Activated T-cell treated with anti-CD3 and anti-CD28 coated beads, Interleukin-2, amount 50 U/mL, for 4 hours (primary cell): ENCODE data around the gene STAT3. TPM values are rescaled to one million over a fixed set of nuclear protein-coding genes. Genes with fewer than 3 reads are reported as not detected.
"Not testable (repeated sequence)": the region's sequence is repeated elsewhere in the genome, so short reads cannot be mapped to it uniquely, and the experiment has no call there.

Experiments
- ATAC-seq, 2 donors: fragments of 200-7000 bp; cut with Tn5 transposase; one replicate each; pipeline ENCODE4 v1.10.0; 2021
- DNase-seq: peaks from one replicate; pipeline ENCODE4 v3.0.0-alpha.2; 2020
- H3K27me3 Mint-ChIP-seq: one replicate; pipeline ENCODE4 v1.8.0; 2021; ENCODE audit warnings: low read depth, mixed read lengths
- H3K36me3 Mint-ChIP-seq: one replicate; pipeline ENCODE4 v1.8.0; 2022; ENCODE audit warnings: mixed read lengths; ENCODE audit not compliant: insufficient read depth
- H3K4me1 Mint-ChIP-seq: one replicate; pipeline ENCODE4 v1.8.0; 2021; ENCODE audit warnings: low read depth, mixed read lengths
- H3K4me3 Mint-ChIP-seq: one replicate; pipeline ENCODE4 v1.8.0; 2021; ENCODE audit warnings: mild to moderate bottlenecking, moderate library complexity, mixed read lengths
- H3K9me3 Mint-ChIP-seq: one replicate; pipeline ENCODE4 v1.8.0; 2021; ENCODE audit warnings: mixed read lengths
- total RNA-seq, 3 donors: library from RNA; stranded (reverse); gene quantifications; one replicate each; pipeline ENCODE4 v1.2.1, GENCODE V29; 2021

Gene STAT3
- total RNA-seq, 3 donors from 2014 or later, result 172 to 175 (median 173) TPM

GRCh38 chr17:42378959-42379594 is 9.2 kb downstream of the STAT3 start:
- Mint-ChIP-seq H3K27me3 (no peaks in the 10 kb centered on the region), H3K36me3 (peaks cover 11% of the 10 kb centered on the region), H3K4me1 (peaks cover 67% of the 10 kb centered on the region), H3K4me3 (peak overlapping the region; percentile 64), H3K9me3 (no peaks in the 10 kb centered on the region)
- DNase-seq (no peak), ATAC-seq (peak; percentile 60 to 76)

GRCh38 chr17:42378359-42378958 is 9.8 kb downstream of the STAT3 start:
- DNase-seq (no peak), ATAC-seq (peak in 1 of 2 donors; percentile 6)
- Mint-ChIP-seq H3K27me3 (no peaks in the 10 kb centered on the region), H3K4me3 (peak overlapping the region; percentile 64), H3K4me1 (peaks cover 66% of the 10 kb centered on the region), H3K36me3 (peaks cover 11% of the 10 kb centered on the region), H3K9me3 (no peaks in the 10 kb centered on the region)

- Mint-ChIP-seq H3K4me1 (peaks cover 50% of the 10 kb centered on the region), H3K9me3 (peaks cover 3% of the 10 kb centered on the region), H3K27me3 (no peaks in the 10 kb centered on the region), H3K4me3 (no peak overlapping the region), H3K36me3 (peaks cover 19% of the 10 kb centered on the region)
- ATAC-seq (no peak), DNase-seq (no peak)
These were observed 14.3 kb downstream of the STAT3 start for GRCh38 chr17:42373896-42374295.

GRCh38 chr17:42372142-42372541 is 16.1 kb downstream of the STAT3 start:
- H3K36me3 Mint-ChIP-seq, result peaks cover 19% of the 10 kb centered on the region
- H3K9me3 Mint-ChIP-seq, result peaks cover 3% of the 10 kb centered on the region
- ATAC-seq (no peak), DNase-seq (no peak)
- H3K4me1 Mint-ChIP-seq, result peaks cover 47% of the 10 kb centered on the region
- H3K27me3 Mint-ChIP-seq, result no peaks in the 10 kb centered on the region
- H3K4me3 Mint-ChIP-seq, result no peak overlapping the region

DNA sequence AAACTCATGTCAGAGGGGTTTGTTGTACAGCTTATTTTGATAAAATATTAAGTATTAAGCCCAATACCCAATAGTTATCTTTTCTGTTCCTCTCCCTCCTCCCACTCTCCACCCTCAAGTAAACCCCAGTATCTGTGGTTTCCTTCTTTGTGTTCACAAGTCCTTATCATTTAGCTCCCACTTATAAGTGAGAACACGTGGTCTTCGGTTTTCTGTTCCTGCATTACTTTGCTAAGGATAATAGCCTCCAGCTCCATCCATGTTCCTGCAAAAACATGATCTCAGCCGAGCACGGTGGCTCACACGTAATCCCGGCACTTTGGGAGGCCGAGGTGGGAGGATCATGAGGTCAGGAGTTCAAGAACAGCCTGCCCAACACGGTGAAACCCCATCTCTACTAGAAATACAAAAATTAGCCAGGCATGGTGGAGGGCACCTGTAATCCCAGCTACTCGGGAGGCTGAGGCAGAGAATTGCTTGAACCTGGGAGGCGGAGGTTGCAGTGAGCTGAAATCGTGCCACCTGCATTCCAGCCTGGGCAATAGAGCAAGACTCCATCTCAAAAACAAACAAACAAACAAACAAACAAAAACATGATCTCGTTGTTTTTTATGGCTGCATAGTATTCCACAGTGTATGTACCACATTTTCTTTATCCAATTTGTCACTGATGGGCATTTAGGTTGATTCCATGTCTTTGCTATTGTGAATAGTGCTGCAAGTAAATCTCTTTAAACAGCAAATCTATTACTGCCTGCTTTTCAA is 19.3 kb downstream of the STAT3 start:
- H3K9me3 Mint-ChIP-seq, H3K27me3 Mint-ChIP-seq, H3K4me3 Mint-ChIP-seq, DNase-seq, ATAC-seq: not testable (repeated sequence)
- H3K4me1 Mint-ChIP-seq, result peaks cover 59% of the 10 kb centered on the region
- peaks cover 23% of the 10 kb centered on the region for H3K36me3 Mint-ChIP-seq

DNA sequence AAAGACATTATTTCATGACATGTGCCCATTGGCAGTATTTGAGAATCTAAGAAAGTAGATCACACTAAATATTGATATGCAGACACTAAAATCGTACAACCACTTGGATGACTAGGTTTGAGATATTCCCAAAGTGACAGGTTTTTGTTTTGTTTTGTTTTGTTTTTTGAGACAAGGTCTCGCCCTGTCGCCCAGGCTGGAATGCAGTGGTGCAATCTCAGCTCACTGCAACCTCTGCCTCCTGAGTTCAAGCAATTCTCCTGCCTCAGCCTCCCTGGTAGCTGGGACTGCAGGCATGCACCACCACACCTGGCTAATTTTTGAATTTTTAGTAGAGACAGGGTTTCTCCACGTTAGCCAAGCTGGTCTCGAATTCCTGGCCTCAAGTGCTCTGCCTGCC is 19.9 kb downstream of the STAT3 start:
- ATAC-seq, result not testable (repeated sequence)

DNA sequence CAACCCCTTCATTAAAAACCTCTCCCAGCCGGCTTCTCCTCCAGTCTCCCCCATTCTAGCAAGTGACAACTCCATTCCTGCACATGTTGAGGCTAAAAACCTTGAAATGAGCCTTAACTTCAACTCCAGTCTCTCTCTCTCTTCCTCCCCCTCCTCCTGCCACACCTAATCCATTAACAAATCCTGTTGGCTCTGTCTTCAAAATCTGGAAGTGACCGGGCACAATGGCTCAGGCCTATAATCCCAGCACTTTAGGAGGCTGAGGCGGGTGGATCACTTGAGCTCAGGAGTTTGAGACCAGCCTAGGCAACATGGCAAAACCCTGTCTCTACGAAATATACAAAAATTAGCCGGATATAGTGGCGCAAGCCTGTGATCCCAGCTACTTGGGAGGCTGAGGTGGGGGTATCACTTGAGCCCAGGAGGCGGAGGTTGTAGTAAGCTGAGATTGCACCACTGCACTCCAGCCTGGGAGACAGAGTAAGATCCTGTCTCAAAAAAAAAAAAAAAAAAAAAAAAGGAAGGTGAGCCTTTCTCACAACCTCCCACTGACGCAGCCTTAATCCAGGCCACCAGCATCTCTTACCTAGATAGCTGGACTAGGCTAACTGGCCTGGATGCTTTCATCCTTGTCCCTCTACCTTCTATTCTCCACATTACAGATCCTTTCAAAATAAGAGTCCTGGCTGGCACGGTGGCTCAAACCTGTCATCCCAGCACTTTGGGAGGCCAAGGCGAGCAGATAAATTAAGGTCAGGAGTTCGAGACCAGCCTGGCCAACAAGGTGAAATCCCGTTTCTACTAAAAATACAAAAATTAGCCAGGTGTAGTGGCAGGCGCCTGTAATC is 21.8 kb downstream of the STAT3 start:
- H3K36me3 Mint-ChIP-seq, result peaks cover 32% of the 10 kb centered on the region
- not testable (repeated sequence) for H3K9me3 Mint-ChIP-seq, ATAC-seq, DNase-seq, H3K4me3 Mint-ChIP-seq, H3K27me3 Mint-ChIP-seq
- peaks cover 78% of the 10 kb centered on the region for H3K4me1 Mint-ChIP-seq

More for the DNA sequence above, 19.9 kb downstream of the STAT3 start:
- not testable (repeated sequence) for H3K4me3 Mint-ChIP-seq, H3K27me3 Mint-ChIP-seq, H3K9me3 Mint-ChIP-seq, DNase-seq
- Mint-ChIP-seq H3K4me1 (peaks cover 63% of the 10 kb centered on the region), H3K36me3 (peaks cover 28% of the 10 kb centered on the region)

GRCh38 chr17:42365136-42365535 is 23.1 kb downstream of the STAT3 start:
- peak; percentile 38 to 66 for ATAC-seq
- DNase-seq, result peak; percentile 36
- no peaks in the 10 kb centered on the region for H3K9me3 Mint-ChIP-seq
- no peaks in the 10 kb centered on the region for H3K27me3 Mint-ChIP-seq
- H3K36me3 Mint-ChIP-seq, result peaks cover 30% of the 10 kb centered on the region
- peaks cover 77% of the 10 kb centered on the region for H3K4me1 Mint-ChIP-seq
- H3K4me3 Mint-ChIP-seq, result no peak overlapping the region

DNA sequence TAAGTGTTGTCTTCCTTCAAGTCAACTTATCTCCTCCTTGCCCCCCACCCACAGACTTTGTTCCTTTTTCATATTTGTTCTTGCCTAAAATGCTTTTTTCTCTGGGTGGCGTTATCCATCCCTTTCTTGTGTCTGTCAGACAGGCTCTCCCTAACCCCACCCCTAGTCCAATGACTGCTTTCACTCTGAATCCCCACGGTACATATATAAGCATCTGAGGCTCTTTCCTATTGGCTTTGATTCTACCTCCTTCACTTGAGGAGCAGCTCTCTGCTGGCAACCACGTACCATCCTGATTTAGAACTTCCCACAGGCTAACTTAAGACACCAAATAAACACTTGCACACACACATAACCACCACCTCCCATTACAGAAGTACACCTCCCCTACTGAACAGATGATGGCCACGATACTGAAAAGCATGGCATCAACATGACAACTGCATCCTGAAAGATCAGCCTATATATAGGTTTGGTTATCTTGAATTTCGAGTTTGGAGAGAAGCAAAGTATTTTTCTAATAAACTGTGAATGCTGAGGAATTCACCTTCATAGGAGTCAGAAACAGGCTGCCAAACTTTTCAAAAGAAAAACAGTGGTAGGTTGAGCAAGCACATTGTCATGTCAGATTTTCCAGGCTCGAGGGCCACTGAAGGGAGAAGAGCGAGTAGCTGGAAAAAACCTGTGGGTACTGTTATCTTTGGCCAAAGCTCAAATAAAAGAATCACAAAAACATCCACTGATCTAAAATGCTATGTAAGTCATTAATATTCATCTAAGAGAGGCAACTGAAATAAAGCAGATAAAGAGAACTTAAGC is 24.3 kb downstream of the STAT3 start:
- H3K4me3 Mint-ChIP-seq, result no peak overlapping the region
- peaks cover 35% of the 10 kb centered on the region for H3K36me3 Mint-ChIP-seq
- peaks cover 77% of the 10 kb centered on the region for H3K4me1 Mint-ChIP-seq
- DNase-seq (peak; percentile 20), ATAC-seq (peak; percentile 35 to 51)
- H3K27me3 Mint-ChIP-seq, result no peaks in the 10 kb centered on the region
- no peaks in the 10 kb centered on the region for H3K9me3 Mint-ChIP-seq

GRCh38 chr17:42363231-42363630 is 25.0 kb downstream of the STAT3 start:
- H3K27me3 Mint-ChIP-seq, result no peaks in the 10 kb centered on the region
- peaks cover 76% of the 10 kb centered on the region for H3K4me1 Mint-ChIP-seq
- no peak for ATAC-seq
- no peaks in the 10 kb centered on the region for H3K9me3 Mint-ChIP-seq
- H3K36me3 Mint-ChIP-seq, result peaks cover 35% of the 10 kb centered on the region
- DNase-seq, result no peak
- H3K4me3 Mint-ChIP-seq, result peak overlapping the region; percentile 1

DNA sequence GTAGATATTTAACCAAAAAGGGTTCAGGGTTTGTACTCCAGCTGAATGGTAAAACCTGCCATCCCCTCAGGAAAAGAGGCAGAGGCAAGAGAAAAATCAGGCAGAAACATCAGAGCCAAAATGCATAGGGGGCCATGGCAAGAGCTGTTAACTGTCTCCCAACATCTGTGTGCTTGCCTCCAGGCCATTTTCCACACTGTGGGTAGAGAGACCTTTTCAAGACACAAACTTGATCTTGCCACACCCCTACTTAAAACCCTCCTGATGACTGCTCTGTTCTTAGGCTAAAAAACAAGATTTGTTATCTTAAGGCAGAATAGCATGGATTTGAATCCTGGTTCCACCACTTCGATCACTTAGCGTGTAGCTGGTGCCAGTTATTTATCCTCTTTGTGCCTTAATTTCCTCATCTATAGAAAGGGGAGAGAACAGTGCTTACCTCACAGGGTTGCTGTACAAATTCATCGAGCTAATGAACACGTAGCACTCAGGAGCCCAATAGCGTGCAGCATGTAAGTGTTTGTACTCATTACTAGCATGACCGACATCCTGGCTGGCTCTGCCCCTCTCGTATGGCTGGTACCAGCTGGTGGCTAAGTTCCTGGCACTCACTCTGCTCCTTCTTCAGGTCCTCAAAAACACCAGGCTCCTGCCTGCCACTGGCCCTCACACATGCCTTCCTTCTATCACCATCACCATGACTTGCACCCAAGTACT is 25.8 kb downstream of the STAT3 start:
- Mint-ChIP-seq H3K9me3 (no peaks in the 10 kb centered on the region), H3K4me3 (no peak overlapping the region), H3K27me3 (no peaks in the 10 kb centered on the region), H3K36me3 (peaks cover 35% of the 10 kb centered on the region), H3K4me1 (peaks cover 75% of the 10 kb centered on the region)
- no peak for ATAC-seq
- no peak for DNase-seq

- peaks cover 73% of the 10 kb centered on the region for H3K4me1 Mint-ChIP-seq
- no peak overlapping the region for H3K4me3 Mint-ChIP-seq
- DNase-seq, result peak; percentile 55
- no peaks in the 10 kb centered on the region for H3K27me3 Mint-ChIP-seq
- no peaks in the 10 kb centered on the region for H3K9me3 Mint-ChIP-seq
- H3K36me3 Mint-ChIP-seq, result peaks cover 35% of the 10 kb centered on the region
- ATAC-seq, result peak; percentile 92 to 93
These were observed 26.5 kb downstream of the STAT3 start for GRCh38 chr17:42361781-42362186.

DNA sequence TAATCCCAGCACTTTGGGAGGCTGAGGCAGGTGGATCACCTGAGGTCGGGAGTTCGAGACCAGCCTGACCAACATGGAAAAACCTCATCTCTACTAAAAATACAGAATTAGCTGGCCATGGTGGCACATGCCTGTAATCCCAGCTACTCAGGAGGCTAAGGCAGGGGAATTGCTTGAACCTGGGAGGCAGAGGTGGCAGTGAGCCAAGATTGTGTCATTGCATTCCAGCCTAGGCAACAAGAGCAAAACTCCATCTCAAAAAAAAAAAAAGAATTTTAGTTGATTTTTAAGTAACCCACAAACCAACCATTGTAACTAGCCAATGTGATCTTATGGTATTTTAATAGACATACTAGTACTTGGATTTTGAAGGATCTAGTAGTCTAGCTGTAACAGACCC is 27.9 kb downstream of the STAT3 start:
- not testable (repeated sequence) for H3K27me3 Mint-ChIP-seq, H3K9me3 Mint-ChIP-seq, DNase-seq, ATAC-seq, H3K4me3 Mint-ChIP-seq
- H3K36me3 Mint-ChIP-seq, result peaks cover 31% of the 10 kb centered on the region
- H3K4me1 Mint-ChIP-seq, result peaks cover 70% of the 10 kb centered on the region
